ELF-1 (cell line): ENCODE data around the gene CBS.
"Not testable (repeated sequence)": the region's sequence is repeated elsewhere in the genome, so short reads cannot be mapped to it uniquely, and the experiment has no call there.

Experiments
- DNase-seq: peaks from one replicate; pipeline ENCODE4 v3.0.0-alpha.2; 2016; ENCODE audit warnings: low read depth, low spot score

Gene CBS

DNA sequence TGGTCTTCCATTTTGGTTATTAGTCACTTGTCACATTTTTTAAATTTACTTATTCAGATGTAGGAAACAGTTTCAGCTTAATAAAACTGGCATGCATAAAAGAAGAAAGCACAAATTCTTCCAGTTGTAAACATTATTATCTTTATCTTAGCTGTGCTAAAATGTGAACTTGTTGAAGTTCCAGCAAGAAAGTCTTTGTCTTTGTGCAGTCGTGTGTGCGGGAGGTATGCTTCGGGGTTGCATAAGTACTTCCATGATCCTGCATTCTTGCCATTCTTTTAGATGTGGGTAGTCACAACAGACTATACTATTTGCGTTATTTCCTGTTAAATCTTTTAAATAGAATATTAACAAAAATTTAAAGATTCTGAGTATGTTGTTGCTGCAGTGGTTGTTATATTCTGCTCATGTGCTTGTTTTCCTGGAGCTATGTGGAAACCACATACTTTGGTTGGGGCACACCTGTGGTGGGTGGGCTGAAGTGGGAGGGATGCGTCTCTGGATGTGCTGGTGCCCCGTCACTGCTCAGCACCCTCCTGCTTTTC, 49.9 kb downstream of the CBS start:
- no peak for DNase-seq

DNA sequence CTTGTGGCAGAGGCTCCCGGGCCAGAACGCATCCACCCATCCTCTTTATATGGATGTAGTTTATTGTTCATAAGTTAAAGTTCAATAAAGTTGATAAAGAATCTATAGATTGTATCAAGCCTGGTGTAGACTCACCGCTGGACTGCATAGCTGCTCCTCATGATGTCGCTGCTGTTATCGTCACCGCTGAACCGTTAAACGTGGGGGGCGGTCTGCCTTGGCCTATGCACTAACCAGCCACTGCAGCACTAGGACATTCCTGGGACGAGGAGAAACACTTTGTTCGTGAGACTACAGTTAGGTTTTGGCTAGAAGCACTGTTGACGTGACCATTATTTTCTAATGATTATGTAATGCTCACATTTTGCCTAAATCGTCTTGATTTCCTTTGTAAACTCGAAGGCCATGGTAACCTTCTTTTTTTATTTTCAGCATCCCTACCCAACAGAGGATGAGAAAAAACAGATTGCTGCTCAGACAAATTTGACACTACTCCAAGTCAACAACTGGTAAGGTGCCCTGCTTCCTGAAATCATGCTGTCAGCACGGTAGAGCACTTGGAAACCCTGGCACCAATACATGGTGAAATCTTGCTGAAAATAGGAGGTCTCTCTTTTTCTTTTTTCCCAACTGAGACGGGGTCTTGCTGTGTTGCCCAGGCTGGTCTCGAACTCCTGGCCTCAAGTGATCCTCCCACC, 51.0 kb downstream of the CBS start:
- DNase-seq: no peak

DNA sequence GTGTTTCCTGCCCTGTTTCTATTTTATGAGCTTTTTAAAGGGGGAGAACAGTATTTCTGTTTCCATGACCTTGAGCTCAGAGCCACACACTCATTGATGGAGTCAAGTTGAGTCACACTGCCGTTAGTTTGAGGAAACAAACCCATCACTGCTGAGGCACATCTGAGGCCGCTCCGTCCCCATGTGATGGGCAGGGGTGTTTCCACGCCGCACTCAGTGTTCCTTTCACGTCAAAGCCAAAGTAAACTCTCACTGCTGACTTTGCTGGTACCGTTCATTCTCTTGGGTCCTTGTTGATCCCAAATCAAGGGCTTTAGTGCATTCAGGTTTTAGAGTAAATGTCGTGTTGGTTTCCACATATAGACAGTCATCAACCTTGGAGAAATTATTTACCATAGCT, 52.5 kb downstream of the CBS start:
- DNase-seq: no peak

DNA sequence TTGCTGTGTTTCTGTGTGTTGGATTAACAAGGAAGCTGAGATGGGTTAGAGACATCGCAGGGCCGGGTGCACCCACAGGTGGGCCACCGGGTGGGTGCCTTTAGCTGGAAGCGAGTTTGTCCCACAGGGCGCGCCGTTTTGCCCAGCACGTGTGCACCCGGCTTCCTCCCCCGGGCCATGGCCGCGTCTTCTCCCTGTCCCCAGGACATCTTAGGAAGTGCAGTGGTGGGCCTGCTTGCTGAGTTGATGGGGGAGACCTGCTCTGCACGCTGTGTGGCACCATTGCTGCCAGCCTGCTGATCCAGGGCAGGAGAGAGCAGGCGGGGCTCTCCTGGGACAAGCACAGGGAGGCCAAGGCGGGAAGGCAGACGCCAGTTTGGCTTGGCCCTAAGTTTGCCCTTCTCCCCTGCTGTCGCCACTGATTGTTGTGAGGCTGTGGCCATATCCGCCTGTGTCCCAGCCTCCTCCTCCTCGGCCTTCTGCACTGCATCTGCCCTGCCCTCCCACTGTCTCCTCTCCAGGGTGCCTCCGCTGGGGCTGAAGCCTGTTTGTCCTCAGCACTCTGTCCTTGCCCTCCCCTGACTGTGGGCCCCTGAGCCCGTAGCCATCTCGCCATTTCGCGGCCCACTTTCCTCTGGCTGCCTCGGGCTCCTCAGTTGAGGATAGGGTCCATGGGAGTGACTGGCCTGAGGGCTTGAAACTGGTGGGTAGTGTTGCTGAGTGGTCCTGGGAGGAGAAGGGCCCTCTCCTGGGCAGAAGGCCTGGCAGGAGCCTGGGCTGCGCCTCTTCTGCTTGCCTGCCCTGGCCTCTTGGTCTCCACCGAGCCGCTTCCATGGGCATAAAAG, 53.7 kb downstream of the CBS start:
- no peak for DNase-seq

DNA sequence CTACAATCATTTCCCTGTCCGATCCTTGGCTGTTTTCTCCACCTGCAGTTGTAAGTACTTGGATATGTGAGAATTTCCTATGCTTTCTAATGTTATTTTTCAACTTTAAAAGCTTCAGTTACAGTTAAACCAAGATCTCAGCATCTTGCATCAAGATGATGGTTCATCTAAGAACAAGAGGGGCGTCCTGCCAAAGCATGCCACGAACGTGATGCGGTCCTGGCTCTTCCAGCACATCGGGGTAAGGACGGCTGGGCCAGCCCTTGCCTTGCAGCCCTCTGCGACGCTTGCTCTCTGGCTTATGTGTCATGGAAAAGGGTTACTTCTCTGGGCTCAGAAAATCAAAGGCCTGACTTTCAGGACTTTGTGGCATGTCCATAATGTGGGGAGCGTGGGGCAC, 54.4 kb downstream of the CBS start:
- DNase-seq: no peak

DNA sequence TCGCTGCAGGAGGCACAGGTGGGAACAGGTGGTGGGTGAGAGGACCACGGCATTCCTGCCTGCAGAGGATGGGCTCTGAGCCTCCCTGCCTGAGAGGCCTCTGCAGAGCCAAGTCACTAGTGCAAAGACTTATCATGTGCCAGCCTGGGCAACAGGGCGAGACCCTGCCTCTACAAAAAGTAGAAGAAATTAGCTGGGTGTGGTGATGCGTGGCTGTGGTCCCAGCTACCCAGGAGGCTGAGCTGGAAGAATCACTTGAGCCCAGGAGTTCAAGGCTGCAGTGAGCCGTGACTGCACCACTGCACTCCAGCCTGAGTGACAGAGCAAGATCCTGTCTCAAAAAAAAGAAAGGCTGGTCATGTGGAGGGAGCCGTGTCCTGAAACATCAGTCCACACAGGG, 54.9 kb downstream of the CBS start:
- DNase-seq: no peak

DNA sequence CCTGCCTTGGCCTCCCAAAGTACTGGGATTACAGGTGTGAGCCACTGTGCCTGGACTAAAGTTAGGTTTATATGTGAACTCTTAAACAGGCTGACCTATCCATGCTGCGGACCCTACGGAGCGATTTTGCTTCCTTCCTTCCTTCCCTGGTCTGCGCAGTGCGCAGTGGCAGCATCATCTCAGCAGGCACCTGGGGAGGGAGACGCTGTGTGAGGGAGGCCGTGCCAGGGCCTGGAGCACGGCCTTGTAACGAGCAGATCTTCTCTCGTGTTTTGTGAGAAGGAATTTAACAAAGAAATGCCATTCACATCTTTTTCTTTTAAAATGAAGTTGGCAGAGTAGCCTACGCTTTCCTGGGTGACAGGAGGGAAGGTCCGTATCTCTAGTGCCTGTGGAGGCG, 55.5 kb downstream of the CBS start:
- no peak for DNase-seq

DNA sequence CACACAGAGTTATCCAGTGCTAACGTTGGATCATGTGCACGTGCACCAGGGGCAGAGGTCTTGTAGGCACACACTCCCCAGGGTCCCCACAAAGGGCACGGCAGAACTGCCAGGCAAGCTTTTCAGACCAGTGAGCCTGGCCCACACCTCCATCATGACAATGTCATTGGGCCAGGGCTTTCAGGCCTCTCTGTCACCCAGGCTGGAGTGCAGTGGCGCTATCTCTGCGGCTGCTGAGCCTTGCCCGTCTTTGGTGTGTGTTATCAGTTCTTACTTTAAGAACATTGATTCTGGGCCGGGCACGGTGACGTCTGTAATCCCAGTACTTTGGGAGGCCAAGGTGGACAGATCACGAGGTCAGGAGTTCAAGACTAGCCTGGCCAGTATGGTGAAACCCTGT, 57.1 kb downstream of the CBS start:
- DNase-seq: no peak

DNA sequence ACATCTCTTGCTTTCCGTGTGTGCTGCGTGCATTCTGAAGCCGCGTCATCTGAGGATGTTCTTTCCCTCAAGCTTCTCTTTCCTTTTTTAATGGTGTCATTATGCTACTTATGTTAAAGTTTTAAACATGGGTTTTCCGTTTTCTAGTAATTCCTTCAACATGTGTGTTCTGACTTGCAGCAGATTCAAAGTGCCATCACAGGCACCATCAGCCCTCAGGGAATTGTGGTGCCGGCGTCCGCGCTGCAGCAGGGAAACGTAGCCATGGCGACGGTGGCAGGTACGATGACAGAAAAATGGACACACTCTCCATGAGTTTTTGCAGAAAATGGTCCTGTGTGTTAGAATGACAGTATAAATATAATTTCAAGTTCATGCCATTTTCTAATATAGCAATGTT, 58.9 kb downstream of the CBS start:
- DNase-seq: no peak

DNA sequence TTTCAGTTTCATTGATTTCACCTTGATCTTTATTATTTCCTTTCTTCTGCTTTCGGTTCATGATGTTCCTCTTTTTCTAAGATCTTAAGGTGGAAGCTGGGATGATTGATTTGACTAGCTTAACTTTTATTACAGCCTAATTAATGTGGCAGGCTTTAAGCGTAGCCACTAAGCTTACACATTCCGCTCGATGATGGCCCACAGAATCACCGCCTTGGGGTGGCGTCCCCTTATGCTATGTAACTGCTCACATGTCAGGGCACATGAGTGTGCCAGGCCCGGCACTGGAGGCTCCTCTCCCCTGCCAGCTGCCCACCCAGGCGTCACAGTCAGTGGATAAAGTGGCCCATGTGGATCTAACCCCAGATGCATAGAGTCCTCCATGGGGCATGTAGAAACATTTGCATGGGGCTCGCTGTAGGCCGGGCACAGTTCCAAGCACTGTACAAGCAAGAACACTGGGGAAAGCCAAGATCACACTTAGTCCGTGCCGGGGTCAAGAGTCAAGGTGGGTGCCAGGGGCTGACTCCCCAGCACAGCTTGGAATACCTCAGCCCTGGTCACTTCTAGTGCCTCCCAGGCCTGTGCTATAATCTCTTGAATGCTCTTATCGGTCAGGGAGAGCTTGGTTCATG, 59.6 kb downstream of the CBS start:
- DNase-seq: no peak

DNA sequence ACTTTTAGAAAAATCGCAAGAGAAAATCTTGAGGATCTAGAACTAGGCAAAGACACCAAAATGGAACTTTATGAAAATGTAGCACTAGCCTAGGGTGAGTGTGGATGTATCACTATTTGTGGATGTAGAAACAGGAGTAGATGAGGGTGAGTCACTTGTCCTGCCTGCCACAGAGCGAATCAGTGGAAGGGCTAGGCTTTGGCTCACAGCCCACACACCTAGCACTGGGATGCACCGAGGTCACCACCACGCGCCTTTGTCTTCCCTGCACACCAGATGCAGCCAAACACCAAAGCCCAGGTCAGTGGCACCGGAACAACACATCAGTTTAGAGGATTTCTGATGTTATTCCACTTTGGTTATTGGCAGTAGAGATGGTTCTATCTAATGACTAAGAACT, 63.0 kb downstream of the CBS start:
- no peak for DNase-seq

DNA sequence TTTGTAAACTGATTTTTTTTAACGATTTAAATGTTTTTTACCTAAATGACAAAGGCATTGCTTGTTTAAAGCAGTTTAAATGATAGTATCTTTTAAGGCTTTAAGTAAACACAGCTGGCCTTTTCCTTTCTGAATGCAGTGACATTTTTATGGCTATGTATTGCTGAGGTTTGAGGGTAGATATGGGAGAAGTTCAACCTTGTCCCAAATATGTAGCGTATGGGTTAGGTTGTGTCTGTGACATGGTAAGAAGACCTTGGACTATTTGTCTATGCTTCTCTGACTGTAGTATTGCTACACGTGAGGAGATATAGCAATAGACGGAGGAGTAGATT, 68.8 kb downstream of the CBS start:
- DNase-seq: no peak

DNA sequence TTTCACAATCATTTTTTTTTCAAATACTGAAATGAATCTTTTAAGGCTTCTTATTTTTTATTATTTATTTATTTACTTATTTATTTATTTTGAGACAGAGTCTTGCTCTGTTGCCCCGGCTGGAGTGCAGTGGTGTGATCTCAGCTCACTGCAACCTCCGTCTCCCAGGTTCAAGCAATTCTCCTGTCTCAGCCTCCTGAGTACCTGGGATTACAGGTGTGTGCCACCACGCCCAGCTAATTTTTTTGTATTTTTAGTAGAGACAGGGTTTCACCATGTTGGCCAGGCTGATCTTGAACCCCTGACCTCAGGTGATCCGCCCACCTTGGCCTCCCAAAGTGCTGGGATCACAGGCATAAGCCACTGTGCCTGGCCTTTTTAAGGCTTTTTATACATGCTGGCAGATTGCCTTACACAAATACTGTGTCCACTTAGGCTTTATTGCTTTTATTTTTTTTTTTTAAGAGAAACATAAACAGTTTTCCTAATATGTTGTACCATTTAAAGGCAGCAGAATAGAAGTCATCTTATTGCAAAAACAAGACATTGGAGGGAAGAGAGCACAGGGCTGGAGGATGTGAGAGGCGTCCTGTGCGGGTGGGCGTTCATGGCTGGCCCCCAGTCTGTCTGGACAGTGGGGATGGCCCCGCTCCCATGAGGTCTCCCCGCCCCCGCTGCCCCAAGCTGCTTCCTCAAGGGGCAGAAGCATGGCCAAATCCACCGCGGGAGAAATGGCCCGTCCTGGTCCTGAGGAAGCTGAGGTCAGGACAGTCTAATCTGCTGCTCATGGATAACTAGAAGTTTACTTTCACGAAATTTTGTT, 69.4 kb downstream of the CBS start:
- not testable (repeated sequence) for DNase-seq

DNA sequence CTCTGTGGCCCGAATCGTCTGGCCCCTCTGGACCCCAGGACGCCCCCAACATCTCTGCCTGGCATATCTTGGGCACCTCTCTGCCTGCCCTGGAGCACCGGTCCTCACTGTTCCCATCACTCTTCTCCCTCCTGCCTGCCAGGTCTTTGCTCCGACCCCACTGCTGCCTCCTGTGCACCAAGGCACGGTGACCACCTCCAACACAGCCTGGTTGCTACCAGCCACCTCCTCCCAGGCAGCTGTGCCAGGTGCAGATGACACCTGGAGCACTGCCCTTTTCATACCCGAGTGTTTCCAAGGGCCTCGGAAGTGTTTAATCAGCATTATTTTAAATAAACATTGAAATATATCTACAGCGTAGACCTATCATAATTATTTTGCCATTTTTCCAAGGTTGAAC, 70.0 kb downstream of the CBS start:
- DNase-seq: no peak

DNA sequence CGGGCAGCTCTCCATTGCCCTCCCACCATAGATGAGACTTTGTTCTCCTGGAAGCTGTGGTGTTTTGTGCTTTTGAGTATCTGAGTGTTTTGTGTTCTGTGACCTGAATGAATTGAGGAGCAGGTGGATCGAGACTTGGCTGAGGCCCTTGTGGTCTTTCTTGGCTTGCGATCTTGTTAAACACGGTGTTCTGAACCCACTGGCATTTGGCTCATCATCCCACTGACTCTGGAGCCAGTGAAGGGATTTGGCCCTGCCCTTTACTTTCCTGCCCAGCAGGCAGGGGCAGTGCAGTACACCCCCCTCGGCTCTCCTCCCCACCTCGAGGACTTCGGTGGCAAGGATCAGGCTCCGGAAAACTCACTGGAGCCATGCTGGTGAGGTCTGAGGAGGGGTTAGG, 70.7 kb downstream of the CBS start:
- no peak for DNase-seq
